Stimulated activated CD4-positive, alpha-beta T cell treated with anti-CD3 and anti-CD28 coated beads, Interleukin-2, amount 100 ng/mL, for 48 hours (primary cell): ENCODE measurements around the gene ADAMTS12.
"Not testable (repeated sequence)": the region's sequence is repeated elsewhere in the genome, so short reads cannot be mapped to it uniquely, and the experiment has no call there.

Experiments
- DNase-seq, 2 donors: peaks; one replicate each; pipeline ENCODE4 v3.0.0-alpha.2; 2020

The ADAMTS12 gene

DNA sequence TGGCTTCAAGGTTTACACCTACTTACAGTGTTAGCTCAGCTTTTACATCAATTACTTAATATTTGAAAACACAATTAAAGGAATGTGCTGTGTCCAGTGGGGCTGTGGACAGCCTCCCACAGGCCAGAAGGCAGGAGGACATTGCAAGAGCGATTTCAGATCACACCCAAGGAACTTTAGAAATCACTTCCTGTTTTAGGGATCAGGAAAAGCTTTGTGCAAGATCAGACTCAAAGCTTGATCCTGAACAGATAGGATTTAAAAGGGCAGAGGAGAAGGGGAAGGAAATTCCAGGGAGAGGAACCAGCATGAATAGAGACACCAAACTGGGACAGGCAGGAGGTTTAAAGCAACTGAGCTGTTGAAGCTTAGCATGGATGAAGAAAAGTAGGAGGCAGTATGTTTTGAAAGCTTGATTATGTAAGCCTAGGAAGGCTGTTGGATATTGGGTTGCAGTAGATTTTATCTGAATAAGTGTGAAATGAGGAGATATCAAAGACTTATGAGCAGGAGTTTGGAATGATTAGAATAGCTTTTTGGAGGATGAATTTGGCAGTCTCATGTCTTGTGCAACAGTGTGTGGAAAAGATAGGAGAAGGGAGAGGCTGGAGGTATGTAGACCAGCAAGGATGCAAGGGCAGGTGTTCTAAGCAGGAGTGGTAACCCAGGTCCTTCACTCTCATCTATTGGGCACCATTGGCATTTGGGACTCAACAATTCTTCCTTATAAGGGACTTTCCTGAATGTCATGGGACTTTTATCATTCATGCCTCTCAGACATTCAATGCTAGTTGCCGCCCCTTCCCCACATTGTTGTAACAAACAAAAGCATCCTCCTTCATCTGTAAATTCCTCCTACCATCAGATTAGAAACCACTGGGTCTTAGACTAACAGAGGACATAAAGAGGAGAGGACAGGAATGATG is 327.5 kb downstream of the ADAMTS12 start:
- no peak for DNase-seq

DNA sequence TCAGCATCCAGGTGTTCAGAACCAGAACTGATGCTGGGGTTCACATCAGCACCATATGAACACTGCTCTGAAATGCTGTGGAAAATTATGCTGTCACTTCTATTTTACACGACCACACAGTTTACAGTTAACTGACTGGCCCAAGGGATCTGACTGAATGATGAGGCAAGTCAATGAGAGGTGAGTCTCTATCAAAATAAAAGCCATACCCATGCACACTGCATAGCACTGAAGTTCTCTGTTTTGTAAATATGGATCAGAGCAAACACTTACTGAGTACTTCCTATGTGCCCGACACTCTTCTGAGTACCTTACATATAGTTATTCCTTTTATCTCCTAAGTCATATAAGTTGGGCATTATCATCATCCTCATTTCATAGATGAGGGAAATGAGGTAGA is 328.3 kb downstream of the ADAMTS12 start:
- DNase-seq: no peak

DNA sequence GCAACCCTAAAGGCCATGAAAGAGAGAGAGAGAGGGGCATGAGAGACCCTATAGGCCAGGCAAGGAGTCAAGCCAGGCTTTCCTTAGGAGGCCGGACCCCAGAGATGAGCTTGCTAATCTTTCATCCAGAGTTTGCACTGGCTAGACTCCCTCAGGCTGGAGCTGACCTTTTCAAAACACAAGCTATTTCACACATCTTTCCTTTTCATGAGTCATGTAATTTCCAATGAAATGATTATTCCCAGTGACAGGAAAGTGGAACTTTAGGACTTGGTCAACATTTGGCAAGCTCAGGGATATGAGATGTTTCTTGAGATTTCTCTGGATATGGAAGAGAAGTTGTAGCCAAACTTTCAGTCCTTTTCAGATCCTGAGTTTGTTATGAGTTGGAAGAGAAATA is 333.3 kb downstream of the ADAMTS12 start:
- DNase-seq: no peak

DNA sequence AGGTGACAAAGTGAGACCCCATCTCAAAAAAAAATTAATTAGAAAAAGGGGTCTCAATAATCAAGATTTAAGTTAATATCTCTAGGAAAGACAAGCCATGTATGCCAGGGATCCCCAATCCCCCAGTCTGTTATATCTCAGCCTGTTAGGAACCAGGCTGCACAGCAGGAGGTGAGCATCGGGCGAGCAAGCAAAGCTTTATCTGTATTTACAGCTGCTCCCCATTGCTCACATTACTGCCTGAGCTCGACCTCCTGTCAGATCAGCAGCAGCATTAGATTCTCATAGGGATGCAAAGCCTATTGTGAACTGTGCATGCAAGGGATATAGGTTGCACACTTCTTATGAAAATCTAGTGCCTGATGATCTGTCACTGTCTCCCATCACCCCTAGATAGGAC is 334.2 kb downstream of the ADAMTS12 start:
- DNase-seq: no peak

DNA sequence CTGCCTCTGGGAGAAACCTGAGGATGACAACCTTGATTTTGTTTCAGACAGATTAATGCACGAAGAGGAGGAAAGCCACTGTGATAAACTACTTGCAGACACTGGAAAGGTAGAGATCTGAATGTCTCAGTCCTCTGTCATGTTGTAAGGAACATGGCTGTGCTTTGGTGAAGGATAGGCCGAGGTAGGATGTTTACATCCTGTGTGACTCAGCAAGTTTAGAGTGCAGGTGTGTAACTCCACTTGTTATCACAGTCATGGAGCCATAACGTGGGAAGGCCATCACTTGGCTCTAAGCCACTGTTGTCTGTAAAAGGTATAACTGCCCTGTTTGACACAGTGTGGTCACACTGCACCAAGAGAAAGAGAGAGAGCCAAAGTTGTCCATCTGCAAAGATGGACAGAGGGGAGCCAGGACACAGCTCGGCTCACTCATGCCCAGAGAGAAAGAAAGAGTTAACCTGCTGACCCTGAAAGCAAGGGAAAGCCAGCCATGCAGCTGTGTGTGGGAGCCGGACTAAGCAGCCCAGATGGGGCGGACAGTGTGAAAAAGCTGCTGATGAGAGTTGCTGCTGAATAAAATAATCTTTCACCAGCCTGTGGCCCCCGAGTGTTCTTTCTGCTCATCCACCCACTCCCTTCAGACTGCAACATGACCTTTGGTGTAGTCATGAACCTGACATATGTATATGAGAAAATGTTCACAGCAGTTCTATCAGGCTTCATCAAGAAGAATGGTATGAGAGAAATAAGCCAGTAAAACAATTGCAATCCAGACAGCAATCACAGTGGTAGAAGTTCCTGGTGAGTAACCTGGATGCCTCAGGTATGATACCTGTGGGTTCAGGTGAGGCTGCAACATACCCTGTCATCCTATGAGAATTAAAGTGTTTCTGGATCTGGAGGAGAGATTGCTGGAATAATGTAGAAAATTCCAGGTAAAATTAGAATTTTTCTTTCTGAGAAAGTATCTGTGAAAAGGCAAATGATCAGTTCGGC is 335.2 kb downstream of the ADAMTS12 start:
- no peak for DNase-seq

DNA sequence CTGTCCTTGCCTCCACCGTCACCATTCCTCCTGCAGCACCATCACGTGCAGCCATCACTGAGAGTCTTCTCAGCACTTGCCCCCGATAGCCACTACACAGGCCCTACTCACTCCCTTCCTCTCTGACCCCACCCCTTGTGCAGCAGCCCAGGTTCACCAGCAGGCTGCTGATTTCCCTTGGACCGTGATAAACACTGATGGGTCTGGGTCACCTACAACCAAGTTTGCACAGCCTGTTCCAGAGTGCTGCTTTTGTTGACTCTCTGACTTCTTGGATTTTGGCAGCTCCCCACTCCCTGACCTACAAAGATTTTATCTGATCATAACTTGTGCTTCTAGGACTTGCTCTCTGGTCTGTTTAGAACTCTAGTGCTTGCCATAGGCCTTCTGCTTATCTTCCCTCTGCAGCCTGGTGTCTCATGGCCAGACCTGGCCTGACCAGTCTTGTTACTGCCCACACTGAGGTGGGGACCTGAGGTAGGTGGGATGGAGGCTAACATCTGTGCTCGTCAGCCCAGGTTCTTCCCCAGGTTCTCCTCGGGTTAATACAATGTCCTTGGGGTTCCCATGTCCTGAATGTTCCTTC is 341.7 kb downstream of the ADAMTS12 start:
- DNase-seq: no peak

DNA sequence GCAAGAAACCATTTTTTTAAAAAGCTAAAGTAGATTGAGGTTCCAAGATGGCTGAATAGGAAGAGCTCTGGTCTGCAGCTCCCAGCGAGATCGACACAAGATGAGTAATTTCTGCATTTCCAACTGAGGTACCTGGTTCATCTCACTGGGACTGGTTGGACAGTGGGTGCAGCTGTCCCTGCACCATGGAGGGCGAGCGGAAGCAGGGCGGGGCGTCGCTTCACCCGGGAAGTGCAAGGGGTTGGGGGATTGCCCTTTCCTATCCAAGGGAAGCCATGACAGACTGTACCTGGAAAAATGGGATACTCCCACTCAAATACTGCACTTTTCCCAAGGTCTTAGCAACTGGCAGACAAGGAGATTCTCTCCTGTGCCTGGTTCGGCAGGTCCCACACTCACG is 352.0 kb downstream of the ADAMTS12 start:
- not testable (repeated sequence) for DNase-seq

DNA sequence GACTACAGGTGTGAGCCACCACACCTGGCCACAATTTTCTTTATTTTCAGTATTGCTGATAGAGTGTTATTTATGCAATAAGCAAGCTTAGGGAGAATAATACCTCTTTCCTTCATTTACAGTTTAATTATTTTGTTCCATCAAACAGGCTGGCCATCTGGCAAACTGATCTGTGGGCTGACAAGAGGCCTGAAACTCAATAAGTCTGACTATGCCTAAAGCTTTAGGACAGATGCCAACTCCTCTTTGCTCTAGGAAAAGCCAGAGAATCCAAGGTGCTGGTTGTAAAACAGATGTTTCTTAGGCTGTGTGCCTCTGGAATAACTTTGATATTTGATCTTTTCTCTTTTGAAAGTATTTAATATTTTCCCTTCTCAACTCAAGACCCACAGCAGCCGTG is 352.6 kb downstream of the ADAMTS12 start:
- no peak for DNase-seq

DNA sequence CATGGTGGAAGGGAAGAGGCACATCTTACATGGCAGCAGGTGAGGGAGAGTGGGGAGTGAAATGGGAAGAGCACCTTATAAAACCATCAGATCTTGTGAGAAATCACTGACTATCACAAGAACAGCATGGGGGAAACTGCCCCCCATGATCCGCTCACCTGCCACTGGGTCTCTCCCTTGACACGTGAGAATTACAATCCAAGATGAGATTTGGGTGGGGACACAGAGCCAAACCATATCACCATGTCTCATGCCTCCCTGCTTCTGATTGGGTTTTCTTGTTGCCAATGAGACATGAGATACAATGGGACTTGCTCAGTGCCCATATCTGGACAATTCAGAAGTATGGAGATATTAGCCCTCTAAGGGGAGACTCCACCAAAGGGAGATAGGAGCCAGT is 353.6 kb downstream of the ADAMTS12 start:
- no peak for DNase-seq

DNA sequence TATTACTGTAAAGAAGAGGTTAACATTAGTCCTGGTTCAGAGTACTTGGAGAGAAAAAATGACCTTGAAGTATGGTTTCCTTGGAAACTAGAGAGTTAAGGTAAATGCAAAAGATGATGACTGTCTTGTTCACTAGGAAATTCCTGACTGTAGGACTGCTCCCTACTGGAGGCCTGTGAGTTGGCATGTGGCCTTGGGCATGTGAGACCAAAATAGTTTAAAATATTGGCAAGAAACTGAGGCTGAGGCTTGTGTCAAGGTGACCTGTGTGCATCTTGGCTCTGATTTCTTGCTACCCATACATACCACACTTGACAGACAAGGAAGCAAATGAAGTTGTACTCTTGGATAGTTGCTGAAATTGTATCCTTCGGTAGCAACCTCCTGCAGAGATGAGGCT is 354.6 kb downstream of the ADAMTS12 start:
- DNase-seq: no peak

DNA sequence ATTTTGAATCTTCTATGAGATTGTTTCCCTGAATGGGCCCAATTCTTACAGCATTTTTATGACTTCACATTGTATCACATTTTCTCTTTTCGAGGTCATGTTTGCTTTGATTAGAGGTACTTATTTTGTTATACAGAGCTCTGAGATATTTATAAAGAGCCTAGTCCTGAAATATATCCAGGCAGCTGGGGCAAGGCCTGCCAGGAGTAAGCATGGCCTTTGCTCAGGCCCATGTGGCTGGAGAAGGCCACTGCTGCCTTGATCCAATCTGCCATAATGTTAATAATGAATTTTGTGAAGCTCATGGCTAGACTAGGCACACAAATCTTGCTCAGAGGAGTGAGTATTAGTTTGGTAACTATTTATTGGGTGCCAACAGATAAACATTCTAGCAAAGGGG is 355.0 kb downstream of the ADAMTS12 start:
- no peak for DNase-seq

DNA sequence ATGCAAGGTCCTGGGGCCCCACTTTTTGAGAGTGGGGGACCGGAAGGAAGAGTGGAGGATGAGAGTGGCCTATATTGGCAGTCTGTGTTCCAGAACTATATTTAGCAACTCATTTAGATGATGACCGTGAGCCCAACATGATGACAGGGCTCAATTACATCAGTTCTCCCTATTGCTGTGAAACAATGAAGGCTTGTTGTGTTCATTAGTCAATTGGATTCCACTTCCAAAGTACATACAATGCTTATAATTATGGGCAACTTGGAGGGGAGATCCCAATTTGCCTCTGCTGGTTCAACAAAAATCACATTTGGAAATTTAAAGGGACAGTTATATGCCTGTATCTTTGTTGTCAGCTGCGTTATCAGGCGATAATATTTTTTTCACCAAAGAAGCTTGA is 360.0 kb downstream of the ADAMTS12 start:
- DNase-seq: no peak

DNA sequence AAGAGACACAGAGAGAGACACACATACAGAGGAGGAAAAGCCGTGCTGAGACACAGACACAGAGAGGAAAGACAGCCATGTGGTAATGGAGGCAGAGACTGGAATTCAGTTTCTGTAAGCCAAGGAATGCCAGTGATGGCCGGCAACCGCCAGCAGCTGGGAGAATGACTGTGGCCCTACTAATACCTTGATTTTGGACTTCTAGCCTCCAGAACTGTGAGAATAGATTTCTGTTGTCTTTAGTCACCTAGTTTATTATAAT is 360.8 kb downstream of the ADAMTS12 start:
- no peak for DNase-seq

DNA sequence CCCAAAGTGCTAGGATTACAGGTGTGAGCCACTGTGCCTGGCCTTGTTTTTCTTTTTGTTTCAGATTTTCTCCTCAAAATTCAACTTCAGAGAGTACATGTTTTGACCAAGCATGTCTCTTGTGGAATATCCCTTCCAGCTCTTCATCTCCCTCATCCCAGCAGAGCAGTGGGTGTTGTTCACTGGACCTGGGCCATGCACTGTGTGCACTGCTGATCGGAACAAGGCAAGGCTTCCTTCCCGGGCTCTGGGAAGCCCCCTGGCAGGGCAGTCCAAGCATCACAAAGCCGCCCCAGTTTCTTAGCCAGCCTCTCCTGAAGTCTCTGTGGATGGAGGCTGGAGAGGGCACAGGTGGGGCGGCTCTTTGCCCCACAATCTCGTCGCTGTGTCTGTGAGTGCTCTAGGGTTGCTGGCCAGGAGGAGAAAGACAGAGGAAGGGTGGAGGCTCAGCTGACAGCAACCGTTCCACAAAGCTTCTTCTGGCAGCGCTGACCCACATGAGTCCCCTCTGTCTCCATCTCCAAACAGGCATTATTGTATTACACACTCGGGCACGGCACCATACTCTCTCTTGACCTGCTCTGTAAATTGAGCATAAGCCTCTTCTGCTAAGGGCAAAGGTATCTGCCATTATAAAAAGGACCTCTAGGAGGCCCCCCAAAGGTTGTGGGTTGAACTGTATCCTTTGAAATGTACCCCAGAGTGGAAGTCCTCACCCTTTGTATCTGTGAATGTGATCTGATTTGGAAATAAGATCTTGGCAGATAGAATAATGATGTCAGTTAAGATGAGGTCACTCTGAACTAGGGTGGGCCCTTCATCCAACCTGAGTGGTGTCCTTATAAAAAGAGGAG is 361.4 kb downstream of the ADAMTS12 start:
- no peak for DNase-seq

DNA sequence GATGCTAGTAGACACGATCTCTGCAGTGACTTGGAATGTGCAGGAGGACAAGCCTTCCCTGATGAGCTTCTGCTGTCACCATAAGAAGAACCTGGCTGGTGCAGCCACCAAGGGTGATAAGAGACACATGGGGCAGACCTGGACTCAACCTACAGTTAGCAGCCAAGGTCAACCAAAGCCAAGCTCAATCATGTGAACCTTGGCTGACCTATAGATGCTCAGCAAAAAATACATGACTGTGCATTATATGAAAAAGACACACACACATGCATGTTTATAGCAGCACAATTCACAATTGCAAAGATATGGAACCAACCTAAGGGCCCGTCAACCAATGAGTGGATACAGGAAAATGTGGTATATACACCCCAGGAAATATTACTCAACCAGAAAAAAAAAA is 364.1 kb downstream of the ADAMTS12 start:
- DNase-seq: no peak

DNA sequence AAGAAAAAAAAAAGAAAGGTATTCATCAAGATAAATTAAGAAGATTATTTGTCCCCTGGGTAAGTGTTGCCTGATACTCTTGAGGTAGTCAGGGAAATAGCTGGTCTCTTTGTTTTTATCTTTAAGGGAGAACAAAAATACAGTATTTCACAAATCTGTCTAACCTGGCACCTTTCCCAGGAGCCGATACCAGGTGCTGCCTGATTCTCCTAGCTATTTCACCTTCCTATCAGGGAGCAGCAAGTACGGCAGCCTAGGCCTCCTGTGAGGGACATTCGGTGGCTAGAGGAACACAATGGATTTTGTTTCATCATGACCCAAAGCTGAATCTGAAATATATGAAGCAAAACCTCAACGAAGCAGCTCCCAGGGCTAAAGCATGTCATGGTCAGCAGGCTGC is 365.0 kb downstream of the ADAMTS12 start:
- DNase-seq: no peak

DNA sequence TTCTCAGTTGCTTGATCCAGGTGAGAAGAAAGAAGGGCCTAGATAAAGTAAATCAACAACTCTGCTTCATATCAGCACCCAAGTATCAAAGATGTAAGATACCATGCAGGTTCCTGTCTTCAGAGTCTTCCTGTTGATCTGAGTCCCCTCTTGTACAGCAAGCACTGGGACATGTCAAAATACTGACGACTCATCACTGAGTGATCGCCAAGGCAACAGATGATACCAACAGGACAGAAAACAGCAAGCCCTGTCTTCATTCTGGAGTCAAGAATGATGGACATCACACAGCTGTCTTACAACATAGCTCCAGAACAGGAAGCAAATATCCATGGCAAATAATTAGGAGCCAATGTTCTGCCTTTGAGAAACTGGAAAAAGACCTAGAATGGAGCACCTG is 367.3 kb downstream of the ADAMTS12 start:
- DNase-seq: no peak

DNA sequence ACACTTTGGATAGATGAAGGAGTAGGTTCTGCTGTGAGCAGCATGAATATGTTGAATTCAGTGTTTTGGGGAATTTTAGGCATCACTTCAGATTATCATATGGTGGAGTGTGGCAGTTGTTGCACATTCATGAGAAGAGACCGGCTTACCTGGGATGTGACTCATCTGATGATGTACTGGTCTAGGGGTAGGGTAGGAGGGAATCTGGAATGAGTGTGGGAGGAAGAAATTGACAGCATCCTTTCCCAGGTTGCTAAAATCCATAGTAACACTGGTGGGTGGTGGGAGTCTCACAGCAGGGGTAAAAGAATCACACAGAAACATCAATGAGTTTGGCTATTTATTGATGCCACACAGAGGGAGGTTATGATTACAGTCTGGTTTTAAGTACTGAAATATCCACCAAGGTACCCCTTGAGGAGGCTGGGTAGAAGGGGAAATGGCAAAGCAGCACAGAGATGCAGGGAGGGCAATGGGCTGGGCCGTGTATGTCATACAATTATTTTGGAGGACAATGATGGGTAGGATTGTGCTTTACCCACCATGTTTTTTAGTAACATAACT is 368.5 kb downstream of the ADAMTS12 start:
- DNase-seq: no peak

DNA sequence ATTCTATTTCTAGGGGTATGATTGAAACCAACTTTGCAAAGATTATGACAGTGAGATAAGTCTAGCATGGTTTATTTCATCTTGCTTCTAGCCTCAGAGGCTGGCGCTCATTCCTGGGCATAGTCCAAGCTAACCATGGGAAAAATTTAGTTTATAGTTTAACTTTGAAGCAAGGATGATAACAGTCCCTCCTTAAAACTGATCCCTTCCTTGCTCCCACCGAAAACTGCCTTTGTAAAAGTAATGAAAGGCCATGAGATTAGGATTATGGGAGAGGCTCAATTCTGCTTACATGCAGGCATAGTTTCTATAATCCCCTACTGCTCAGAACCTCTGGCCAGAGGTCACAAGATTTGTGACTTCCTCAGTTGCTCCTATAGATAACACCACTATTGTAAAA is 375.4 kb downstream of the ADAMTS12 start:
- DNase-seq: no peak

DNA sequence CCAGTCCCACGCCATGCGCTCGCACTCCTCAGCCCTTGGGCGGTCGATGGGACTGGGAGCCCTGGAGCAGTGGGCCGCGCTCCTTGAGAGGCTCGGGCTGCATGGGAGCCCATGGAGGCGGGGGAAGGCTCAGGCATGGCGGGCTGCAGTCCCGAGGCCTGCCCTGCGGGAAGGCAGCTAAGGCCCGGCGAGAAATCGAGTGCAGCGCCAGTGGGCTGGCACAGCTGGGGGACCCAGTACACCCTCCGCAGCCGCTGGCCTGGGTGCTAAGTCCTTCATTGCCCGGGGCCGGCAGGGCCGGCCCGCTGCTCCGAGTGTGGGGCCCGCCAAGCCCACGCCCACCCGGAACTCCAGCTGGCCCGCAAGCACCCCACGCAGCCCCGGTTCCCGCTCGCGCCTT is 376.4 kb downstream of the ADAMTS12 start:
- not testable (repeated sequence) for DNase-seq

DNA sequence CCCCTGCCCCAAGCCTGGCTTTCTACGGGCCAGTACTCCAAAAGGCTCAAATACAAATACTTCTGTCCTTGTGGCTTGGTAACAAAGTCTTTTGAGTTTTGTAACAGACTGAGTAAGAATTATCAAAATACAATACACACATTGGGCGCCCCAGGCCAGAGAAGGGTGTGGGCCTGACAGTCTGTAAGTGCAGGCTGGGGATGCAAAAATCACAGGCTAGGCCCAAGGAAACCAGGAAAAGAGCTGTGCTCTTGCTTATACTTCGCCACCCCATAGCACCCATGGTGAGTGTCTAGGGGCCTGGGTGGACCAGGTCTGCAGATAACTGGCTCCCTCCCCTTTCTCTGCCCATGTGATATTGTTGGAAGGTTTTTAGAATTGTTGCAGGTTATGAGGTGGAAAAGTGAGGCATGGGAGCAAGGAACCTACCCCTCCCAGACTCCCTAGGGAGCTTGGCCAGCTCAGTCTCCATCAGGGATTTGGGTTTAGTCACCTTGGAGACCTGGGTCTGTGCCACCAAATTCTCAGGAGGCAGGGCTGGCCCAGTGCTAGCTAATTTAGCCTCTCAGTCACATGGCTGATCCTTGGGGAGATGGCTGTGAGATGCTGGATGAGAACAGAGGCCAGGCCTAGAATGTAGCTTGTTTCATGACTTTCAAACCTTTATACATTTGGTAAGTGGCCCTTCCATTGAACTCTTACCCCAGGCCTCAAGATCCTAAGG is 378.2 kb downstream of the ADAMTS12 start:
- no peak for DNase-seq

DNA sequence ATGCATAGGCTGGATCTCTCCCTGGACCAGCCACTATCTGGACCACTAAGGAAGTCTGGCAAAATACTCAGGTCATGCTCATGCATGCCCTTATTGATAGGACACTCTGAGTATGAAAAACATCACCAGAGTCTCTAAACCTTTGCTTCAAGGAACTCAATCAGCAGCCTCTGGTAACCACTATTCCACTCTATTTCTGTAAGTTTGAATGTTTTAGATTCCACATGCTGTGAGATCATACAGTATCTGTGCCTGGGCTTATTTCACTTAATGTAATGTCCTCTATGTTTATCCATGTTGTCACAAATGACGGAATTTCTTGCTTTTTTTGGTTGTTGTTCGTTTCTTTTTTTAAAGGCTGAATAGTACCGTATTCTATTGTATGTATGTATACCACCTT is 382.8 kb downstream of the ADAMTS12 start:
- no peak for DNase-seq
